K562 (cell line): ENCODE measurements around the gene SMIM12. TPM values are rescaled to one million over a fixed set of nuclear protein-coding genes. Genes with fewer than 3 reads are reported as not detected.

Source experiments
- CBFA2T3 ChIP-seq: fragments of 450-650 bp; IDR thresholded peaks from 2 replicates; pipeline ENCODE4 v1.6.1; 2017
- HDAC1 ChIP-seq, 2 experiments: fragments of 450-650 bp; IDR thresholded peaks; 2 replicates each; pipeline ENCODE4 v1.6.1; 2016 to 2017; ENCODE audit warnings: inconsistent platforms in 1 of 2, mild to moderate bottlenecking in 1 of 2, moderate library complexity in 1 of 2
- HMG20B ChIP-seq: fragments of 250-450 bp; sonication (Bioruptor Pico); IDR thresholded peaks from 2 replicates; pipeline ENCODE4 v1.5.0; 2021; ENCODE audit warnings: mild to moderate bottlenecking
- POLR2G ChIP-seq: fragments of 200-400 bp; formaldehyde crosslinking; IDR thresholded peaks from 2 replicates; pipeline ENCODE4 v1.6.1; 2017; ENCODE audit warnings: low read depth, mild to moderate bottlenecking, antibody characterized with exemption, low read length, moderate library complexity
- RBM34 ChIP-seq: fragments of 200-400 bp; formaldehyde crosslinking; IDR thresholded peaks from 2 replicates; pipeline ENCODE4 v1.6.1; 2018; ENCODE audit warnings: low read length, borderline replicate concordance; ENCODE audit not compliant: insufficient read depth
- YY1 ChIP-seq, 3 experiments: IDR thresholded peaks; 2 replicates each; pipeline ENCODE4 v1.6.1; 2011; ENCODE audit warnings: low read length in 2 of 3, mild to moderate bottlenecking in 2 of 3, moderate library complexity in 2 of 3, borderline replicate concordance in 1 of 3, control low read depth in 1 of 3, low read depth in 1 of 3; ENCODE audit not compliant: insufficient read depth in 3 of 3, insufficient replicate concordance in 2 of 3, control insufficient read depth in 1 of 3, insufficient read length in 1 of 3; ENCODE audit errors: extremely low read depth in 1 of 3
- ZNF146 ChIP-seq: IDR thresholded peaks from one replicate; pipeline ENCODE4 v1.6.1; 2018; ENCODE audit warnings: missing compliant biosample characterization; ENCODE audit not compliant: unreplicated experiment
- polyA plus RNA-seq, 8 experiments: library from polyadenylated mRNA; depleted of rRNA in 4 of 8; stranded (reverse) in 5 of 8; unstranded in 3 of 8; fragments of >200 nt; fragmentation: Nextera tagmentation in 2 of 8; fragmentation: Illumina TruSeq in 1 of 8; extraction: Ambion mirVana in 2 of 8; extraction: Trizol in 1 of 8; gene quantifications; 2 replicates each; pipeline versions ENCODE4 v1.2.1 to v1.2.3, GENCODE V29; 2011 to 2014; ENCODE audit warnings: inconsistent platforms in 1 of 8, missing spikeins in 1 of 8
- total RNA-seq, 7 experiments: library from RNA; depleted of rRNA in 6 of 7; stranded (reverse); fragments of >200 nt in 6 of 7; fragmentation: Illumina TruSeq in 2 of 7; extraction: Trizol in 2 of 7; gene quantifications; 2 replicates each; pipeline versions ENCODE4 v1.2.1 to v1.2.3, GENCODE V29; 2011 to 2021; ENCODE audit warnings: low replicate concordance in 1 of 7
- TF ChIP-seq, protein P1 (sequence below): conservative IDR thresholded peaks from 2 replicates; pipeline ENCODE4 v1.6.1; 2011; ENCODE audit warnings: low read depth, mild to moderate bottlenecking, low read length; ENCODE audit not compliant: control insufficient read depth
- TF ChIP-seq, protein P2 (sequence below): fragments of 450-650 bp; formaldehyde crosslinking; IDR thresholded peaks from 2 replicates; pipeline ENCODE4 v1.4.0; 2020; ENCODE audit warnings: mild to moderate bottlenecking, mixed read lengths
- TF ChIP-seq, protein P3 (sequence below): sonication (generic); formaldehyde crosslinking; IDR thresholded peaks from 2 replicates; pipeline ENCODE4 v1.8.0; 2022; ENCODE audit warnings: missing genetic modification reagents, mild to moderate bottlenecking, borderline replicate concordance
- TF ChIP-seq, protein P4 (sequence below), 2 experiments: fragments of 450-650 bp; IDR thresholded peaks; 2 replicates each; pipeline ENCODE4 v1.6.1; 2016; ENCODE audit warnings: mild to moderate bottlenecking in 2 of 2, borderline replicate concordance in 1 of 2, low read depth in 1 of 2, moderate library complexity in 1 of 2
- TF ChIP-seq, protein P5 (sequence below): IDR thresholded peaks from 2 replicates; pipeline ENCODE4 v1.6.1; 2011; ENCODE audit not compliant: insufficient read length; ENCODE audit errors: extremely low read depth

SMIM12 gene
- total and polyA plus RNA-seq, 9 of the 15 experiments (the other 6 are each of a cell fraction or from before 2014, with no cell fraction given) = 51.7 to 112 (median 63.9) TPM

DNA sequence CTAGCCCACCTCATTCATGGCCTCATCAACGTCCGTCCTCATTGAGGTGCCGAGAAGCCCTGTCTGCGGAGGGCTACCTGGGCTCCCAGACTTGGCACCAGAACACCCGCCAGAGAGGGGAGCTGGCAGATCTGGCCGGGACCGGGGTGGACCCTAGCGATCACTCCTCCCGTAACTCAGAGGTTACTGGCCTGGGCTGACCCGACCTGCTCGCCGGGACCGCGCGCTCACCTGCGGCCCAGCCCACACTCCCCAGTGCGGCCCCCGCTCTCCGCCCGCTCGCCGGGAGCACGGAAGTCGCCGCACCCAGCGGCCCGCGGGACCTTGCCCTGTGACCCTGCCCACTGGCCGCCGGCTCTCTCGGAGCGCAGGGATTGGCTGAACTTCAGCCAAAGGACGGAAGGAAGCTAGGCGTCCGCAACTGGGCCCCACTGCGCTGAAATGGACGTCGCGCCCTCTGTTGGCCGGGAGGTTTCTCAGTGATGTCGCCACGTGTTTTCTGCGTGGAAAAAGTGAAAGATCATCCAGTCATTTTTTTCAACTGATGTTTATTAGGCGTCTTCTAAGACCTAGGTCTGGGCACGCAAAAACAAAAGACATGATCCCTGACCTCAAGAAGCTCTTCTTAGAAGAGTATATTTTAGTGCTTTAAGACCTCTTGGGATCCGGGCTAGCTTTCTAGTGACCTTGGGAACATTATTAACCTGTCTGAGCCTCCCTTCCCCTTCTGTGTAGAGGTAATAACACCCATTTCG is at the start of gene SMIM12 (continued):
- TF ChIP-seq, protein P1, sequence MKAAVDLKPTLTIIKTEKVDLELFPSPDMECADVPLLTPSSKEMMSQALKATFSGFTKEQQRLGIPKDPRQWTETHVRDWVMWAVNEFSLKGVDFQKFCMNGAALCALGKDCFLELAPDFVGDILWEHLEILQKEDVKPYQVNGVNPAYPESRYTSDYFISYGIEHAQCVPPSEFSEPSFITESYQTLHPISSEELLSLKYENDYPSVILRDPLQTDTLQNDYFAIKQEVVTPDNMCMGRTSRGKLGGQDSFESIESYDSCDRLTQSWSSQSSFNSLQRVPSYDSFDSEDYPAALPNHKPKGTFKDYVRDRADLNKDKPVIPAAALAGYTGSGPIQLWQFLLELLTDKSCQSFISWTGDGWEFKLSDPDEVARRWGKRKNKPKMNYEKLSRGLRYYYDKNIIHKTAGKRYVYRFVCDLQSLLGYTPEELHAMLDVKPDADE = no peak; the same call in none of the 2 replicates
- TF ChIP-seq, protein P2, sequence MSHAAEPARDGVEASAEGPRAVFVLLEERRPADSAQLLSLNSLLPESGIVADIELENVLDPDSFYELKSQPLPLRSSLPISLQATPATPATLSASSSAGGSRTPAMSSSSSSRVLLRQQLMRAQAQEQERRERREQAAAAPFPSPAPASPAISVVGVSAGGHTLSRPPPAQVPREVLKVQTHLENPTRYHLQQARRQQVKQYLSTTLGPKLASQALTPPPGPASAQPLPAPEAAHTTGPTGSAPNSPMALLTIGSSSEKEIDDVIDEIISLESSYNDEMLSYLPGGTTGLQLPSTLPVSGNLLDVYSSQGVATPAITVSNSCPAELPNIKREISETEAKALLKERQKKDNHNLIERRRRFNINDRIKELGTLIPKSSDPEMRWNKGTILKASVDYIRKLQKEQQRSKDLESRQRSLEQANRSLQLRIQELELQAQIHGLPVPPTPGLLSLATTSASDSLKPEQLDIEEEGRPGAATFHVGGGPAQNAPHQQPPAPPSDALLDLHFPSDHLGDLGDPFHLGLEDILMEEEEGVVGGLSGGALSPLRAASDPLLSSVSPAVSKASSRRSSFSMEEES (CRISPR knock-in tag) = no peak
- no peak for TF ChIP-seq HMG20B
- TF ChIP-seq CBFA2T3 = no peak
- peak; percentile 100 for TF ChIP-seq POLR2G
- TF ChIP-seq, protein P3, sequence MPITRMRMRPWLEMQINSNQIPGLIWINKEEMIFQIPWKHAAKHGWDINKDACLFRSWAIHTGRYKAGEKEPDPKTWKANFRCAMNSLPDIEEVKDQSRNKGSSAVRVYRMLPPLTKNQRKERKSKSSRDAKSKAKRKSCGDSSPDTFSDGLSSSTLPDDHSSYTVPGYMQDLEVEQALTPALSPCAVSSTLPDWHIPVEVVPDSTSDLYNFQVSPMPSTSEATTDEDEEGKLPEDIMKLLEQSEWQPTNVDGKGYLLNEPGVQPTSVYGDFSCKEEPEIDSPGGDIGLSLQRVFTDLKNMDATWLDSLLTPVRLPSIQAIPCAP = peak; percentile 93; the same call in 1 of the 2 replicates
- TF ChIP-seq RBM34 = no peak
- TF ChIP-seq, protein P4, sequence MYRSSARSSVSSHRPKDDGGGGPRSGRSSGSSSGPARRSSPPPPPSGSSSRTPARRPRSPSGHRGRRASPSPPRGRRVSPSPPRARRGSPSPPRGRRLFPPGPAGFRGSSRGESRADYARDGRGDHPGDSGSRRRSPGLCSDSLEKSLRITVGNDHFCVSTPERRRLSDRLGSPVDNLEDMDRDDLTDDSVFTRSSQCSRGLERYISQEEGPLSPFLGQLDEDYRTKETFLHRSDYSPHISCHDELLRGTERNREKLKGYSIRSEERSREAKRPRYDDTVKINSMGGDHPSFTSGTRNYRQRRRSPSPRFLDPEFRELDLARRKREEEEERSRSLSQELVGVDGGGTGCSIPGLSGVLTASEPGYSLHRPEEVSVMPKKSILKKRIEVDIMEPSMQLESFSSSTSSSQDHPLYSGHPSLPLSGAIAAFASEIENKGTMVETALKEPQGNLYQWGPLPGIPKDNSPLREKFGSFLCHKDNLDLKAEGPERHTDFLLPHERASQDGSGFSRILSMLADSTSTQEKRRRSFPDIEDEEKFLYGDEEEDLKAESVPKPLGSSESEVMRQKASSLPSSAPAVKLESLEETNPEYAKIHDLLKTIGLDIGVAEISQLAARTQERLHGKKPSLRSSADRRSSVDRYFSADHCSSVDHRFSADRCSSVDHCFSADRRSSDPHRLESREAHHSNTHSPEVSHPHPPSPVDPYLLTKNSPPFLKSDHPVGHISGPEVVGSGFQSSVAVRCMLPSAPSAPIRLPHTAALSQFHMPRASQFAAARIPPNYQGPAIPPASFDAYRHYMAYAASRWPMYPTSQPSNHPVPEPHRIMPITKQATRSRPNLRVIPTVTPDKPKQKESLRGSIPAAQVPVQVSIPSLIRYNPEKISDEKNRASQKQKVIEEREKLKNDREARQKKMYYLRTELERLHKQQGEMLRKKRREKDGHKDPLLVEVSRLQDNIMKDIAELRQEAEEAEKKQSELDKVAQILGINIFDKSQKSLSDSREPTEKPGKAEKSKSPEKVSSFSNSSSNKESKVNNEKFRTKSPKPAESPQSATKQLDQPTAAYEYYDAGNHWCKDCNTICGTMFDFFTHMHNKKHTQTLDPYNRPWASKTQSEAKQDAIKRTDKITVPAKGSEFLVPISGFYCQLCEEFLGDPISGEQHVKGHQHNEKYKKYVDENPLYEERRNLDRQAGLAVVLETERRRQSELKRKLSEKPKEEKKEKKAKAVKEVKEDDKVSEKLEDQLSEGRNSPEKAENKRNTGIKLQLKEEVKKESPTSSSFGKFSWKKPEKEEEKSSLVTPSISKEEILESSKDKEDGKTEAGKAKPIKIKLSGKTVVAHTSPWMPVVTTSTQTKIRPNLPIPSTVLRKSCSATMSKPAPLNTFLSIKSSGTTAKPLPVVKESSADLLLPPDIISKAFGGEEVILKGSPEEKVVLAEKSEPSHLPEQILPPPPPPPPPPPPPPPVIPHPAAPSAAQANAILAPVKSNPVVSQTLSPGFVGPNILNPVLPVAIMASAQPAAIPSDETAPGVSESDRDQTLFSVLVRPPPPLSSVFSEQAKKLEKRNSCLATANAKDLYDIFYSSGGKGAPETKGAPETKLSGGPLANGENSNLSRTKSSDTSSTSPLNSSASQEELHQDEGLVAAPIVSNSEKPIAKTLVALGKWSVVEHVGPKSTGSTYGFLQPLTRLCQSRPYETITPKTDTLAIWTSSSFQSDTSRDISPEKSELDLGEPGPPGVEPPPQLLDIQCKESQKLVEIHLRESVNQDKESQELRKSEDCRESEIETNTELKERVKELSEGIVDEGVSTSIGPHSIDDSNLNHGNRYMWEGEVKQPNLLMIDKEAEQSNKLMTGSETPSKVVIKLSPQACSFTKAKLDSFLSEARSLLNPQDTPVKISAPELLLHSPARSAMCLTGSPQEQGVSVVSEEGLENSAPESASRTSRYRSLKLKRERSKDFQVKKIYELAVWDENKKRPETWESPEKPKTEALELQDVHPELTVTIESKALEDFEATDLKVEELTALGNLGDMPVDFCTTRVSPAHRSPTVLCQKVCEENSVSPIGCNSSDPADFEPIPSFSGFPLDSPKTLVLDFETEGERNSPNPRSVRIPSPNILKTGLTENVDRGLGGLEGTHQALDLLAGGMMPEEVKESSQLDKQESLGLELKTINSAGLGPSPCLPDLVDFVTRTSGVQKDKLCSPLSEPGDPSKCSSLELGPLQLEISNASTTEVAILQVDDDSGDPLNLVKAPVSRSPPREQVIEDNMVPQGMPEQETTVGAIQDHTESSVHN (IDR thresholded peaks at IDR 0.05; ENCODE audit: borderline replicate concordance in 1 of 2, low read depth in 1 of 2) = no peak
- peak in 1 of 2 experiments; percentile 86; a peak in 2 of 4 replicates for TF ChIP-seq HDAC1 (IDR thresholded peaks at IDR 0.05)
- TF ChIP-seq ZNF146 (CRISPR knock-in tag) = no peak
- TF ChIP-seq, protein P5, sequence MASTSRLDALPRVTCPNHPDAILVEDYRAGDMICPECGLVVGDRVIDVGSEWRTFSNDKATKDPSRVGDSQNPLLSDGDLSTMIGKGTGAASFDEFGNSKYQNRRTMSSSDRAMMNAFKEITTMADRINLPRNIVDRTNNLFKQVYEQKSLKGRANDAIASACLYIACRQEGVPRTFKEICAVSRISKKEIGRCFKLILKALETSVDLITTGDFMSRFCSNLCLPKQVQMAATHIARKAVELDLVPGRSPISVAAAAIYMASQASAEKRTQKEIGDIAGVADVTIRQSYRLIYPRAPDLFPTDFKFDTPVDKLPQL = no peak
- TF ChIP-seq YY1 (IDR thresholded peaks at IDR 0.05; ENCODE audit: borderline replicate concordance in 1 of 3, control insufficient read depth in 1 of 3, extremely low read depth in 1 of 3, insufficient read depth in 3 of 3, insufficient read length in 1 of 3, insufficient replicate concordance in 2 of 3, low read depth in 1 of 3, low read length in 2 of 3) = peak in 1 of 3 experiments; percentile 74
